KMS-11 (cell line): ENCODE results near the gene STARD9.
A peak's percentile ranks its signal among the peaks of the same experiment; 100 is the strongest.

Source experiments
- H2AFZ ChIP-seq: fragments of 200-600 bp; sonication (generic); 2 replicates; pipeline ENCODE4 v1.6.1; 2016; ENCODE audit warnings: antibody characterized with exemption, mixed run types, low read depth
- H3K27ac ChIP-seq: fragments of 200-600 bp; sonication (generic); 2 replicates; pipeline ENCODE4 v1.6.1; 2016; ENCODE audit warnings: mild to moderate bottlenecking, mixed run types
- H3K27me3 ChIP-seq: fragments of 200-600 bp; sonication (generic); 2 replicates; pipeline ENCODE4 v1.6.1; 2017; ENCODE audit warnings: mild to moderate bottlenecking, low read depth, mixed run types, moderate library complexity; ENCODE audit not compliant: insufficient read depth
- H3K36me3 ChIP-seq: fragments of 200-600 bp; sonication (generic); 2 replicates; pipeline ENCODE4 v1.6.1; 2017; ENCODE audit warnings: mild to moderate bottlenecking, mixed run types; ENCODE audit not compliant: insufficient read depth
- H3K4me1 ChIP-seq: fragments of 200-600 bp; sonication (generic); 2 replicates; pipeline ENCODE4 v1.6.1; 2016; ENCODE audit warnings: mild to moderate bottlenecking, low read depth, mixed run types; ENCODE audit not compliant: poor library complexity, severe bottlenecking
- H3K4me2 ChIP-seq: fragments of 200-600 bp; sonication (generic); 2 replicates; pipeline ENCODE4 v1.7.0; 2016; ENCODE audit warnings: mild to moderate bottlenecking, mixed run types
- H3K4me3 ChIP-seq: fragments of 200-600 bp; sonication (generic); IDR thresholded peaks from 2 replicates; pipeline ENCODE4 v1.6.1; 2017; ENCODE audit warnings: low read depth, low read length, mixed read lengths; ENCODE audit not compliant: insufficient read depth
- H3K79me2 ChIP-seq: fragments of 200-600 bp; sonication (generic); 2 replicates; pipeline ENCODE4 v1.6.1; 2016; ENCODE audit warnings: low read depth, mixed run types; ENCODE audit not compliant: insufficient read depth
- H3K9ac ChIP-seq: fragments of 200-600 bp; sonication (generic); 2 replicates; pipeline ENCODE4 v1.6.1; 2016; ENCODE audit warnings: mild to moderate bottlenecking, mixed run types
- H4K20me1 ChIP-seq: fragments of 200-600 bp; sonication (generic); 2 replicates; pipeline ENCODE4 v1.6.1; 2016; ENCODE audit warnings: mild to moderate bottlenecking, mixed run types; ENCODE audit not compliant: insufficient read depth
- TF ChIP-seq, protein P1 (sequence below): fragments of 200-600 bp; sonication (generic); conservative IDR thresholded peaks from 2 replicates; pipeline ENCODE4 v1.6.1; 2017; ENCODE audit warnings: low read depth, mild to moderate bottlenecking, antibody characterized with exemption, low read length, moderate library complexity, mixed read lengths

Gene STARD9

DNA sequence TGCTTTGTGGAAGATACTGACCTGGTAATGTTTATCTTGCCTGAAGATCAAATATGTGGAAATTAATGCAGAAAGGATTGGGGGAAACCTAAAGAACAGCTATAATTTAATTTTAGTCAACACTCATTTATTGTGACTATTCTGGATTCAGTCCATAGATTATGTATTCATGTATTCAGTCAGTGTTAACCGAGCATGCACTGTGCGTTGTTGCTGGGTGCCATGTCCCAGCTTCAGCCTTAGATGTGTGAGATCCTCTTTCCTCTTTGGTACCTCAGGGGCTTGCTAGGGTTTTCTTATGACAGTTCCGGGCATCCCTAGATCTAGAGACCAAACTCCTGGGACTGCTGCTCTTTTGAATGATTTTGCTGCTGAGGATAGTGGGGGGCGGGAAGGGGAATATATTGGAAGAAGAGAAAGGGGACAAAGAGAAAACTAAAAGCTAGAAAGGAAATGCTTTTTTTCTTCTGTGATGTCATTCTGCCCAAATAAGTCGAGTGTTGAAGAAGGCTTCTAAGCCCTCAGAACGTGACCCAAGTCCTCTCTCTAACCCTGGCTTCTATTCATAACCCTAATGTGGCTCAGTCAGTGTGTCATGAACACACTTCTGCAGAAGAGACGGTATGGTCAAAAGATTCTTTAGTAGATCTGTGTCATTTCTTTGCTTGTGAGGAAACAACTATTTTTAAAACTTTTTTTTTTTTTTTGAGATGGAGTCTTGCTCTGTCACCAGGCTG, 33.5 kb downstream of the STARD9 start:
- peaks cover 41% of the 10 kb centered on the region; the same call in 1 of the 2 replicates for H3K79me2 ChIP-seq
- no peaks in the 10 kb centered on the region for H4K20me1 ChIP-seq
- H3K36me3 ChIP-seq, result no peaks in the 10 kb centered on the region
- TF ChIP-seq, protein P1, sequence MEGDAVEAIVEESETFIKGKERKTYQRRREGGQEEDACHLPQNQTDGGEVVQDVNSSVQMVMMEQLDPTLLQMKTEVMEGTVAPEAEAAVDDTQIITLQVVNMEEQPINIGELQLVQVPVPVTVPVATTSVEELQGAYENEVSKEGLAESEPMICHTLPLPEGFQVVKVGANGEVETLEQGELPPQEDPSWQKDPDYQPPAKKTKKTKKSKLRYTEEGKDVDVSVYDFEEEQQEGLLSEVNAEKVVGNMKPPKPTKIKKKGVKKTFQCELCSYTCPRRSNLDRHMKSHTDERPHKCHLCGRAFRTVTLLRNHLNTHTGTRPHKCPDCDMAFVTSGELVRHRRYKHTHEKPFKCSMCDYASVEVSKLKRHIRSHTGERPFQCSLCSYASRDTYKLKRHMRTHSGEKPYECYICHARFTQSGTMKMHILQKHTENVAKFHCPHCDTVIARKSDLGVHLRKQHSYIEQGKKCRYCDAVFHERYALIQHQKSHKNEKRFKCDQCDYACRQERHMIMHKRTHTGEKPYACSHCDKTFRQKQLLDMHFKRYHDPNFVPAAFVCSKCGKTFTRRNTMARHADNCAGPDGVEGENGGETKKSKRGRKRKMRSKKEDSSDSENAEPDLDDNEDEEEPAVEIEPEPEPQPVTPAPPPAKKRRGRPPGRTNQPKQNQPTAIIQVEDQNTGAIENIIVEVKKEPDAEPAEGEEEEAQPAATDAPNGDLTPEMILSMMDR, result no peak
- H3K4me1 ChIP-seq, result peaks cover 65% of the 10 kb centered on the region
- no peak overlapping the region for H3K9ac ChIP-seq
- H2AFZ ChIP-seq, result no peak overlapping the region
- peak overlapping the region; percentile 98 for H3K4me2 ChIP-seq
- H3K4me3 ChIP-seq, result no peak overlapping the region
- H3K27ac ChIP-seq, result peak overlapping the region; percentile 91
- no peaks in the 10 kb centered on the region for H3K27me3 ChIP-seq

DNA sequence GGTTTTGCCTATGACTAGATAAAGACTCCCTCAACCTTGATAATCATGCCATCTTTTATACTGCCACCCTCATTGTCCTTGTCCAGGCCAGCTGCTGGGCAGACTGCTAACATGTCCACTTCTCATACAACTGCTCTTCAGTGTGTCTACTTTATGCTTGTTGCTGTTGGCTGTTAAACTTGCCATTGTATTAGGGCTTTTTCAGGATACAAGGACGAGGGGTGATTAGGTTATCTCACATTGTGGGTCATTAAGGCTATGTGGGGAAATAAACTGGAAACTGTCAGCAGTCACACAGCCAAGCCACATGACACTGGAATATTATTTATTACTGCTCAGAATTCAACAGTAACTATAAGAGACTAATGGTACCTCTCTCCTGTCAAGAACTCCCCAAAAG, 36.1 kb downstream of the STARD9 start:
- peaks cover 30% of the 10 kb centered on the region; the same call in 1 of the 2 replicates for H3K79me2 ChIP-seq
- H4K20me1 ChIP-seq, result no peaks in the 10 kb centered on the region
- no peaks in the 10 kb centered on the region for H3K36me3 ChIP-seq
- no peak overlapping the region for H3K27ac ChIP-seq
- H3K9ac ChIP-seq, result no peak overlapping the region
- H2AFZ ChIP-seq, result no peak overlapping the region
- no peaks in the 10 kb centered on the region for H3K27me3 ChIP-seq
- H3K4me1 ChIP-seq, result peaks cover 39% of the 10 kb centered on the region
- TF ChIP-seq, protein P1, result no peak
- no peak overlapping the region for H3K4me3 ChIP-seq
- H3K4me2 ChIP-seq, result no peak overlapping the region

DNA sequence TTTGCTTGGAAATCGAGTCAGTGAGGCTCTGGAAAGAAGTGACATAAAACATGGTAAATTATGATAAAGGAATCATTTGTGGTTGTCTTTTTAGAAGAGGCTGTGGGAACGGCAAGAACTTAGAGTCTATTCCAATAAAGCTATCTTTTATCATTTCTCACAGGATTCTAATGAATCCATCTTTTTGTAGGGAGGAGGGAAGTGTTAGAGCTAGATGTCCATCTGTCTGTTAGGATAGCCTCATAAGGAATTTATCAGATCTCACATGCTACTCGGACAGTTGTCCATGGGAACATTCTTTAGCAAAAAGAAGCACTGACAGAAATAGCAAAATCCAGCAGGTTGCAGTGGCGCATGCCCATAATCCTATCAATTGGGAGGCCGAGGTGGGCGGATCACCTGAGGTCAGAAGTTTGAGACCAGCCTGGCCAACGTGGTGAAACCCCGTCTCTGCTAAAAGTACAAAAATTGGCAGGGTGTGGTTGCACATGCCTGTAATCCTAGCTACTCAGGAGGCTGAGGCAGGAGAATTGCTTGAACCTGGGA, 37.0 kb downstream of the STARD9 start:
- TF ChIP-seq, protein P1, result no peak
- H3K4me2 ChIP-seq, result no peak overlapping the region
- no peak overlapping the region for H3K4me3 ChIP-seq
- H2AFZ ChIP-seq, result no peak overlapping the region
- H3K79me2 ChIP-seq, result peaks cover 26% of the 10 kb centered on the region; the same call in 1 of the 2 replicates
- H3K4me1 ChIP-seq, result peaks cover 30% of the 10 kb centered on the region
- no peak overlapping the region for H3K27ac ChIP-seq
- no peaks in the 10 kb centered on the region for H3K36me3 ChIP-seq
- no peaks in the 10 kb centered on the region for H3K27me3 ChIP-seq
- H3K9ac ChIP-seq, result no peak overlapping the region
- no peaks in the 10 kb centered on the region for H4K20me1 ChIP-seq

DNA sequence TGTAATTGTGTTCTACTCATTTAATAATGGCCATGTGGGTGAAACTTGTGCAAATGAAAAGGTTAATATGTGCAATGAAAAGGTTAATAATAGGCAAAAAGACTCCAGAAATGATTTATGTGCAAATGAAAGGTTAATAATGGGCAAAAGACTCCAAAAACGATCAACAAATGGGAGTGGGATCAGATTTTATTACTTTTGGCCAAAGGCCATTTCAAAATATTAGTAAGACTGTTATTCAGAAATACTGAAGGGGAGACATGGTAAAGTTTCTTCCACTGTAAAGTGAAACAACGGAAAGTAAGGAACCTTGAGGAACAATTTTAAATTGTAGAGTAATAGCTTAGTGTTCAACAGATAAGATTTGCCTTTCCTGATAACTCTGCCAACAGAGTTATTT, 40.7 kb downstream of the STARD9 start:
- H3K36me3 ChIP-seq, result no peaks in the 10 kb centered on the region
- no peak overlapping the region for H2AFZ ChIP-seq
- no peaks in the 10 kb centered on the region for H3K27me3 ChIP-seq
- H3K4me2 ChIP-seq, result no peak overlapping the region
- H3K9ac ChIP-seq, result no peak overlapping the region
- peaks cover 20% of the 10 kb centered on the region for H3K4me1 ChIP-seq
- TF ChIP-seq, protein P1, result no peak
- no peaks in the 10 kb centered on the region for H4K20me1 ChIP-seq
- no peak overlapping the region for H3K27ac ChIP-seq
- H3K79me2 ChIP-seq, result peaks cover 4% of the 10 kb centered on the region; the same call in 1 of the 2 replicates
- H3K4me3 ChIP-seq, result no peak overlapping the region
